ENCODE data around the gene CDH23. TPM values are rescaled to one million over a fixed set of nuclear protein-coding genes. Genes with fewer than 3 reads are reported as not detected.

Gene CDH23
- total and polyA plus RNA-seq, 2 experiments from 2014 or later, result 0.30 to 1.5 TPM

GRCh38 chr10:71816421-71816851 lies 419.7 kb downstream of the CDH23 start:
- 94% methylated on average over 12 of the region's 12 CpGs for WGBS (ENCODE audit: low lambda C conversion rate, missing lambda C conversion rate)

GRCh38 chr10:71816936-71817618 lies 420.4 kb downstream of the CDH23 start:
- no peaks in the 10 kb centered on the region for H3K36me3 ChIP-seq (replicated peaks; ENCODE audit: insufficient read depth, low read depth)
- H4K20me1 ChIP-seq (ENCODE audit: insufficient read depth, poor library complexity, severe bottlenecking), result no peaks in the 10 kb centered on the region
- no peaks in the 10 kb centered on the region for H3K9me3 ChIP-seq (ENCODE audit: low read depth)
- H3K4me1 ChIP-seq (ENCODE audit: insufficient read depth), result no peaks in the 10 kb centered on the region
- H3K27me3 ChIP-seq, result no peaks in the 10 kb centered on the region
- no peak for TF ChIP-seq CTCF (IDR thresholded peaks at IDR 0.05; ENCODE audit: poor library complexity)
- TF ChIP-seq EZH2 (IDR thresholded peaks at IDR 0.05; ENCODE audit: borderline replicate concordance), result no peak
- TF ChIP-seq EZH2phosphoT487 (IDR thresholded peaks at IDR 0.05; ENCODE audit: low read depth, severe bottlenecking, unreplicated experiment), result no peak
- WGBS (ENCODE audit: low lambda C conversion rate, missing lambda C conversion rate), result 96% methylated on average over 8 of the region's 8 CpGs
- no peaks in the 10 kb centered on the region for H3K9me2 ChIP-seq (replicated peaks; ENCODE audit: insufficient read depth)
- H3K4me3 ChIP-seq, result no peak overlapping the region
- H3K79me2 ChIP-seq, result no peaks in the 10 kb centered on the region
- H3K27ac ChIP-seq, result no peak overlapping the region
- H3K4me2 ChIP-seq, result no peak overlapping the region
- H2AFZ ChIP-seq, result no peak overlapping the region
- DNase-seq (ENCODE audit: low spot score), result no peak

More at GRCh38 chr10:71816421-71816851, 419.7 kb downstream of the CDH23 start:
- Histone ChIP-seq H3K4me2 (no peak overlapping the region), H3K79me2 (no peaks in the 10 kb centered on the region), H3K4me1 (ENCODE audit: insufficient read depth) (no peaks in the 10 kb centered on the region), H3K27ac (no peak overlapping the region), H3K9me2 (replicated peaks; ENCODE audit: insufficient read depth) (no peaks in the 10 kb centered on the region), H3K36me3 (replicated peaks; ENCODE audit: insufficient read depth, low read depth) (no peaks in the 10 kb centered on the region), H4K20me1 (ENCODE audit: insufficient read depth, poor library complexity, severe bottlenecking) (no peaks in the 10 kb centered on the region), H2AFZ (no peak overlapping the region), H3K4me3 (no peak overlapping the region), H3K27me3 (no peaks in the 10 kb centered on the region), H3K9me3 (ENCODE audit: low read depth) (no peaks in the 10 kb centered on the region)
- no peak for DNase-seq (ENCODE audit: low spot score)
- TF ChIP-seq EZH2phosphoT487 (IDR thresholded peaks at IDR 0.05; ENCODE audit: low read depth, severe bottlenecking, unreplicated experiment), result no peak
- TF ChIP-seq CTCF (IDR thresholded peaks at IDR 0.05; ENCODE audit: poor library complexity), result no peak
- TF ChIP-seq EZH2 (IDR thresholded peaks at IDR 0.05; ENCODE audit: borderline replicate concordance), result no peak

- no peaks in the 10 kb centered on the region for H4K20me1 ChIP-seq (ENCODE audit: insufficient read depth, poor library complexity, severe bottlenecking)
- H3K27ac ChIP-seq, result no peak overlapping the region
- H3K36me3 ChIP-seq (replicated peaks; ENCODE audit: insufficient read depth, low read depth), result no peaks in the 10 kb centered on the region
Measured at GRCh38 chr10:71817831-71818655, 421.3 kb downstream of the CDH23 start.

More at GRCh38 chr10:71817831-71818655, 421.3 kb downstream of the CDH23 start:
- H3K4me1 ChIP-seq (ENCODE audit: insufficient read depth), result no peaks in the 10 kb centered on the region
- H3K4me2 ChIP-seq, result no peak overlapping the region
- H3K79me2 ChIP-seq, result no peaks in the 10 kb centered on the region
- H3K9me2 ChIP-seq (replicated peaks; ENCODE audit: insufficient read depth), result no peaks in the 10 kb centered on the region
- no peak overlapping the region for H2AFZ ChIP-seq
- no peak for DNase-seq (ENCODE audit: low spot score)
- 93% methylated on average over 9 of the region's 9 CpGs for WGBS (ENCODE audit: low lambda C conversion rate, missing lambda C conversion rate)
- H3K27me3 ChIP-seq, result no peaks in the 10 kb centered on the region
- H3K4me3 ChIP-seq, result no peak overlapping the region
- no peaks in the 10 kb centered on the region for H3K9me3 ChIP-seq (ENCODE audit: low read depth)
- TF ChIP-seq CTCF (IDR thresholded peaks at IDR 0.05; ENCODE audit: poor library complexity), result no peak
- TF ChIP-seq EZH2 (IDR thresholded peaks at IDR 0.05; ENCODE audit: borderline replicate concordance), result no peak
- no peak for TF ChIP-seq EZH2phosphoT487 (IDR thresholded peaks at IDR 0.05; ENCODE audit: low read depth, severe bottlenecking, unreplicated experiment)
